Panc1 (cell line): ENCODE results near the gene EPC1. TPM values are rescaled to one million over a fixed set of nuclear protein-coding genes. Genes with fewer than 3 reads are reported as not detected.

Experiments
- ATAC-seq: fragments of 200-7000 bp; cut with Tn5 transposase; 2 replicates; pipeline ENCODE4 v1.9.1; 2020; ENCODE audit warnings: mild to moderate bottlenecking, moderate library complexity
- BruUV-seq: library from RNA; stranded (reverse); fragments of 400-500 nt; replicated peaks from 2 replicates; lab custom pipeline; 2021; lab: Mats Ljungman, UMichigan
- CTCF ChIA-PET: fragments of 300-600 bp; sonication (Branson Sonifier 250); formaldehyde crosslinking; loops from one replicate; lab custom pipeline; 2022; ENCODE audit warnings: antibody characterized with exemption; lab: Charles Lee
- POLR2A ChIA-PET: fragments of 300-600 bp; sonication (Branson Sonifier 250); formaldehyde crosslinking; loops from one replicate; lab custom pipeline; 2022; ENCODE audit warnings: antibody characterized with exemption; lab: Charles Lee
- DNase-seq: peaks from one replicate; pipeline ENCODE4 v3.0.0-alpha.2; 2010; ENCODE audit warnings: low read depth, low spot score
- H3K27ac ChIP-seq: 2 replicates; pipeline ENCODE4 v1.5.1; 2011; ENCODE audit warnings: mild to moderate bottlenecking, low read length, inconsistent platforms
- H3K27me3 ChIP-seq: fragments of 200-500 bp; sonication (Bioruptor generic); 2 replicates; pipeline ENCODE4 v1.6.0; 2014; ENCODE audit warnings: low read length, inconsistent platforms; ENCODE audit not compliant: control insufficient read depth, insufficient read depth
- H3K36me3 ChIP-seq: fragments of 200-500 bp; sonication (Bioruptor generic); 2 replicates; pipeline ENCODE4 v1.5.1; 2014; ENCODE audit warnings: inconsistent platforms, mild to moderate bottlenecking, low read length, moderate library complexity; ENCODE audit not compliant: control insufficient read depth, insufficient read depth
- H3K4me1 ChIP-seq: 2 replicates; pipeline ENCODE4 v1.5.1; 2011; ENCODE audit warnings: inconsistent platforms, mild to moderate bottlenecking, low read length, moderate library complexity; ENCODE audit not compliant: control insufficient read depth, insufficient read depth
- H3K4me3 ChIP-seq, 2 experiments: 2 replicates each; pipeline ENCODE4 v1.5.1; 2011 to 2012; ENCODE audit warnings: low read depth in 2 of 2, low read length in 2 of 2, mild to moderate bottlenecking in 2 of 2, inconsistent platforms in 1 of 2, moderate library complexity in 1 of 2
- H3K9me3 ChIP-seq: fragments of 200-500 bp; sonication (Bioruptor generic); 2 replicates; pipeline ENCODE4 v1.5.1; 2014; ENCODE audit warnings: low read depth, mild to moderate bottlenecking, inconsistent platforms, low read length, moderate library complexity; ENCODE audit not compliant: control insufficient read depth, insufficient read depth
- POLR2AphosphoS5 ChIP-seq: IDR thresholded peaks from 2 replicates; pipeline ENCODE4 v1.6.1; 2012; ENCODE audit warnings: mild to moderate bottlenecking, low read depth, low read length, moderate library complexity
- SIN3A ChIP-seq: IDR thresholded peaks from 2 replicates; pipeline ENCODE4 v1.6.1; 2012; ENCODE audit warnings: low read depth, mild to moderate bottlenecking, low read length, moderate library complexity, borderline replicate concordance; ENCODE audit not compliant: insufficient read depth
- TCF7L2 ChIP-seq: IDR thresholded peaks from 2 replicates; pipeline ENCODE4 v1.6.1; 2011; ENCODE audit warnings: mild to moderate bottlenecking, low read depth, low read length, inconsistent platforms
- in situ Hi-C: cut with HindIII; loops from 2 replicates; pipeline ENCODE4 v1.10.0; 2016; ENCODE audit warnings: low sequenced_read_pairs, low pct_unique_long_range_greater_than_20kb
- intact Hi-C: fragments of 100-400 bp; cut with micrococcal nuclease; formaldehyde crosslinking; loops from one replicate; pipeline ENCODE4 v1.10.0; 2022; ENCODE audit not compliant: unreplicated experiment
- total RNA-seq: library from RNA; stranded (reverse); gene quantifications from one replicate; pipeline ENCODE4 v1.2.1, GENCODE V29; 2021; ENCODE audit not compliant: unreplicated experiment
- TF ChIP-seq, protein P1 (sequence below): fragments of 450-650 bp; IDR thresholded peaks from 2 replicates; pipeline ENCODE4 v1.5.1; 2017; ENCODE audit warnings: mild to moderate bottlenecking
- TF ChIP-seq, protein P2 (sequence below), 2 experiments: IDR thresholded peaks; 2 replicates each; pipeline ENCODE4 v1.6.1; 2011 to 2012; ENCODE audit warnings: low read depth in 2 of 2, control low read depth in 1 of 2, low read length in 1 of 2, mild to moderate bottlenecking in 1 of 2, moderate library complexity in 1 of 2; ENCODE audit not compliant: insufficient read depth in 1 of 2

EPC1 gene
- total RNA-seq, 1 experiment from 2014 or later: 18.4 TPM

GRCh38 chr10:32269343-32270100 is 77.4 kb downstream of the EPC1 start:
- Histone ChIP-seq H3K27ac (no peak overlapping the region), H3K27me3 (no peaks in the 10 kb centered on the region), H3K4me1 (no peaks in the 10 kb centered on the region), H3K9me3 (no peaks in the 10 kb centered on the region), H3K36me3 (peaks cover 22% of the 10 kb centered on the region), H3K4me3 (no peak overlapping the region)
- ChIA-PET CTCF (no interaction called here), POLR2A (interaction anchor here (0.7 kb wide), 1 partner anchor 51 kb away, joined by 4 read pairs; no protein-coding TSS in a partner anchor)
- no peak for DNase-seq
- TF ChIP-seq TCF7L2 (no peak), SIN3A (no peak), POLR2AphosphoS5 (no peak)
- TF ChIP-seq, protein P1, sequence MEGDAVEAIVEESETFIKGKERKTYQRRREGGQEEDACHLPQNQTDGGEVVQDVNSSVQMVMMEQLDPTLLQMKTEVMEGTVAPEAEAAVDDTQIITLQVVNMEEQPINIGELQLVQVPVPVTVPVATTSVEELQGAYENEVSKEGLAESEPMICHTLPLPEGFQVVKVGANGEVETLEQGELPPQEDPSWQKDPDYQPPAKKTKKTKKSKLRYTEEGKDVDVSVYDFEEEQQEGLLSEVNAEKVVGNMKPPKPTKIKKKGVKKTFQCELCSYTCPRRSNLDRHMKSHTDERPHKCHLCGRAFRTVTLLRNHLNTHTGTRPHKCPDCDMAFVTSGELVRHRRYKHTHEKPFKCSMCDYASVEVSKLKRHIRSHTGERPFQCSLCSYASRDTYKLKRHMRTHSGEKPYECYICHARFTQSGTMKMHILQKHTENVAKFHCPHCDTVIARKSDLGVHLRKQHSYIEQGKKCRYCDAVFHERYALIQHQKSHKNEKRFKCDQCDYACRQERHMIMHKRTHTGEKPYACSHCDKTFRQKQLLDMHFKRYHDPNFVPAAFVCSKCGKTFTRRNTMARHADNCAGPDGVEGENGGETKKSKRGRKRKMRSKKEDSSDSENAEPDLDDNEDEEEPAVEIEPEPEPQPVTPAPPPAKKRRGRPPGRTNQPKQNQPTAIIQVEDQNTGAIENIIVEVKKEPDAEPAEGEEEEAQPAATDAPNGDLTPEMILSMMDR: no peak
- TF ChIP-seq, protein P2, sequence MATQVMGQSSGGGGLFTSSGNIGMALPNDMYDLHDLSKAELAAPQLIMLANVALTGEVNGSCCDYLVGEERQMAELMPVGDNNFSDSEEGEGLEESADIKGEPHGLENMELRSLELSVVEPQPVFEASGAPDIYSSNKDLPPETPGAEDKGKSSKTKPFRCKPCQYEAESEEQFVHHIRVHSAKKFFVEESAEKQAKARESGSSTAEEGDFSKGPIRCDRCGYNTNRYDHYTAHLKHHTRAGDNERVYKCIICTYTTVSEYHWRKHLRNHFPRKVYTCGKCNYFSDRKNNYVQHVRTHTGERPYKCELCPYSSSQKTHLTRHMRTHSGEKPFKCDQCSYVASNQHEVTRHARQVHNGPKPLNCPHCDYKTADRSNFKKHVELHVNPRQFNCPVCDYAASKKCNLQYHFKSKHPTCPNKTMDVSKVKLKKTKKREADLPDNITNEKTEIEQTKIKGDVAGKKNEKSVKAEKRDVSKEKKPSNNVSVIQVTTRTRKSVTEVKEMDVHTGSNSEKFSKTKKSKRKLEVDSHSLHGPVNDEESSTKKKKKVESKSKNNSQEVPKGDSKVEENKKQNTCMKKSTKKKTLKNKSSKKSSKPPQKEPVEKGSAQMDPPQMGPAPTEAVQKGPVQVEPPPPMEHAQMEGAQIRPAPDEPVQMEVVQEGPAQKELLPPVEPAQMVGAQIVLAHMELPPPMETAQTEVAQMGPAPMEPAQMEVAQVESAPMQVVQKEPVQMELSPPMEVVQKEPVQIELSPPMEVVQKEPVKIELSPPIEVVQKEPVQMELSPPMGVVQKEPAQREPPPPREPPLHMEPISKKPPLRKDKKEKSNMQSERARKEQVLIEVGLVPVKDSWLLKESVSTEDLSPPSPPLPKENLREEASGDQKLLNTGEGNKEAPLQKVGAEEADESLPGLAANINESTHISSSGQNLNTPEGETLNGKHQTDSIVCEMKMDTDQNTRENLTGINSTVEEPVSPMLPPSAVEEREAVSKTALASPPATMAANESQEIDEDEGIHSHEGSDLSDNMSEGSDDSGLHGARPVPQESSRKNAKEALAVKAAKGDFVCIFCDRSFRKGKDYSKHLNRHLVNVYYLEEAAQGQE (IDR thresholded peaks at IDR 0.05; ENCODE audit: insufficient read depth in 1 of 2, low read depth in 2 of 2, low read length in 1 of 2): no peak
- intact Hi-C loops (no loop called here), in situ Hi-C loops (no loop called here)
- no TSS peak for BruUV-seq
- no peak for ATAC-seq

GRCh38 chr10:32268788-32269187 is 78.2 kb downstream of the EPC1 start:
- Histone ChIP-seq H3K27ac (no peak overlapping the region), H3K4me3 (no peak overlapping the region), H3K27me3 (no peaks in the 10 kb centered on the region), H3K36me3 (peaks cover 22% of the 10 kb centered on the region), H3K9me3 (no peaks in the 10 kb centered on the region), H3K4me1 (no peaks in the 10 kb centered on the region)
- intact Hi-C loops (no loop called here), in situ Hi-C loops (no loop called here)
- CTCF ChIA-PET: no interaction called here
- TF ChIP-seq, protein P1: no peak
- TF ChIP-seq SIN3A (no peak), POLR2AphosphoS5 (no peak), TCF7L2 (no peak)
- TF ChIP-seq, protein P2 (IDR thresholded peaks at IDR 0.05; ENCODE audit: insufficient read depth in 1 of 2, low read depth in 2 of 2, low read length in 1 of 2): no peak
- no TSS peak for BruUV-seq
- POLR2A ChIA-PET: no interaction called here
- DNase-seq (no peak), ATAC-seq (no peak)
